HG03045 (cell line): ENCODE measurements around the gene UCKL1.
"Not testable (repeated sequence)": the region's sequence is repeated elsewhere in the genome, so short reads cannot be mapped to it uniquely, and the experiment has no call there.

ENCODE experiments used
- ATAC-seq: cut with Tn5 transposase; IDR thresholded peaks from one replicate; pipeline ENCODE4 v1.9.1; 2021; ENCODE audit warnings: mild to moderate bottlenecking, moderate library complexity; ENCODE audit not compliant: unreplicated experiment

The UCKL1 gene

DNA sequence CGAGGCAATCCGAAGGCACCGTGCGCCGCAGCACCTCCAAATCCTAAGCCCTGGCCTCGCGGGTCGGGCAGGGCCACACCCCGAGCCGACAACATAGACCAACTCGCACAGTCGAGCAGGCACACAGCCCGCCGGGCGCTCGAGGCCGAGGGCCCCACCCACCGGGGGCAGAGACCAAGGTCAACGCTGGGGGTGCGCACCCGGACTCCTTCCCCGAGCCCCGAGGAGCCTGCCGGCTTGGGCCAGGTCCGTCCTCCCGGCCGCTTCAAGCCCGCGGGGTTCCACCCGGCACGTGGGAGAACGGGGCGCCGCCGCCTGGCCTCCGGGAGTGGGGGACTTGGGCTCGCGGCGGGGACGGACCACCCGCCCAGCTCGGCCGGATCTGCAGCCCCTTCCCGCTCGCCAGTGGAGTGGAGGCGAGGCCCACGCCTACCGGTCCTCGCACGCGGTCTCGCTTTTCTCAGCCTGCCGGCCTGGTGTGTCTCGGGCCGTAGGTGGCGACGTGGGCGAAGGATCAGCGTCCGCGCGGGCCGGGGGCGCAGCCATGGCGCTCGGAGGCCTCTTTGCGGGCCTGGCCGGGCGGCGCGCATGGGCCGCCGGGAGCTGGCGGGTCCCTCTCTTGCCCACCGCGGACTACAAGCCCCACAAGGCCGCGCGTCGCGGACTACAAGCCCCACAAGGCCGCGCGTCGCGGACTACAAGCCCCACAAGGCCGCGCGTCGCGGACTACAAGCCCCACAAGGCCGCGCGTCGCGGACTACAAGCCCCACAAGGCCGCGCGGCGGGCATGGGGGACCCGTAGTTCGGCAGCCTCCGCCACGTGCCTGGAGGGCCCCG lies at the start of gene UCKL1:
TSS of gene UCKL1 (minus strand) at position 590 of the 837 bp plus-strand sequence. CDS start at position 546, 44 bp downstream.
- ATAC-seq, result peak; percentile 70

DNA sequence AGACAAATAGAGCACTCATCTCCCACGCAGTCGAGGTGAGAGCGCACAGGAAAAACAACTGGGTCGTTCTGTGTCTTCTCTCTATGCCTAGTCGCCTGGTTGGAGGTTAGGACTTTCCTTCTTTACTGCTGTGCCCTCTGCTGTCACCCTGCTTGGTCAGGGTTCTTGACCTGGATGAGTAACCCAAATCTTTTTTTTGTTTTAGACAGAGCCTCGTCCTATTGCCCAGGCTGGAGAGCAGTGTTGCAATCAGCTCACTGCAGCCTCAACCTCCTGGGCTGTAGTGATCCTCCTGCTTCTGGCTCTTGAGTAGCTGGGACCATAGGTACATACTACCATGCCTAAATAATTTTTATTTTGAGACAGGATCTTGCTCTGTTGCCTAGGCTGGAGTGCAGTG lies 49.2 kb upstream of the UCKL1 start:
- ATAC-seq, result no peak

- no peak for ATAC-seq
Measured at GRCh38 chr20:64003960-64004725, 47.9 kb upstream of the UCKL1 start.

- no peak for ATAC-seq
Measured at GRCh38 chr20:64001607-64002011, 45.4 kb upstream of the UCKL1 start.

GRCh38 chr20:64000906-64001305 lies 44.7 kb upstream of the UCKL1 start:
- no peak for ATAC-seq

- ATAC-seq, result no peak
Measured at GRCh38 chr20:63982937-63983336, 26.7 kb upstream of the UCKL1 start.

GRCh38 chr20:63980806-63981728 lies 24.9 kb upstream of the UCKL1 start, which contains the start of gene PRPF6:
TSS of gene PRPF6 (plus strand) at chr20:63981132. CDS start at chr20:63981246, 114 bp downstream.
- peak; percentile 59 for ATAC-seq

DNA sequence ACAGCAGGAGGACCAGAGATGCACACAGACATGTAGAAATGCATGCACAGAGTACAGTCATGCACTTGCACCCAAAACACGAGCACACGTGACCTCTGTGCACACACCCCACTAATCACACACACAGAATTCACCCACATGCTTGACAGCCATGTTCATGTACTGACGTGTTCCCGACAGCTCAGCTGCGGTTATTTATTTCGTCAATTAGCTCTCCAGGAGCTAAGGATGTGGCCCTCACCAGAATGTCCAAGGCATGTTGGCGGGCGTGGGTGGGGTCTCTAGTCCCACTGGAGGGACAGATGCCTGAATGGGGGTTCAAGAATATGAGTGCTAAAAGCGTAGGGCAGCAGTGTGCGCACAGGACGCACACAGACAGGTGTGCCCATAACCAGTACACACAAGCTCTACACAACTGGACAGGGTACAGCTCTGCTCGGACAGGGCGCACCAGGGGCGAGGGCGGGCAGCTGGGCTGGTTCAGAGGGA lies 24.1 kb upstream of the UCKL1 start:
- ATAC-seq, result peak; percentile 6

GRCh38 chr20:63979557-63980316 lies 23.5 kb upstream of the UCKL1 start, which contains the start of gene SAMD10:
TSS of gene SAMD10 (minus strand) at chr20:63979642. CDS start at chr20:63979467, 175 bp downstream.
- peak; percentile 35 for ATAC-seq

DNA sequence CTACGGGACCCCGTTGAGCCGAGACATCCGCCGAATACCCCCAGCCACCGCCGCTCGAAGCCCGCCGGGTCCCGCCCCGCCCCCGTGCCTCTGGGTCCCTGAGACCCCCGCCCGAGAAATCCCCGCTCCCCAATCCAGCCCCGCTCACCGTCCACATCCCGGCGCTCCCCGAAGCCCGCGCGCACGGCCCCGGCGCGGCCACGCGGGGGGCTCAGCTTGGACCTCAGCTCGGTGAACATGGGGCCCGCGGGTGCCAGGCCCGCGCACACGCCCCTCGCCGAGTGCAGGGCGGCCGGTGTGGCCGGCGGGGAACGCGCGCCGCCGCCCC lies 23.0 kb upstream of the UCKL1 start:
- peak; percentile 1 for ATAC-seq

GRCh38 chr20:63978319-63979228 lies 22.4 kb upstream of the UCKL1 start:
- ATAC-seq, result peak; percentile 28

DNA sequence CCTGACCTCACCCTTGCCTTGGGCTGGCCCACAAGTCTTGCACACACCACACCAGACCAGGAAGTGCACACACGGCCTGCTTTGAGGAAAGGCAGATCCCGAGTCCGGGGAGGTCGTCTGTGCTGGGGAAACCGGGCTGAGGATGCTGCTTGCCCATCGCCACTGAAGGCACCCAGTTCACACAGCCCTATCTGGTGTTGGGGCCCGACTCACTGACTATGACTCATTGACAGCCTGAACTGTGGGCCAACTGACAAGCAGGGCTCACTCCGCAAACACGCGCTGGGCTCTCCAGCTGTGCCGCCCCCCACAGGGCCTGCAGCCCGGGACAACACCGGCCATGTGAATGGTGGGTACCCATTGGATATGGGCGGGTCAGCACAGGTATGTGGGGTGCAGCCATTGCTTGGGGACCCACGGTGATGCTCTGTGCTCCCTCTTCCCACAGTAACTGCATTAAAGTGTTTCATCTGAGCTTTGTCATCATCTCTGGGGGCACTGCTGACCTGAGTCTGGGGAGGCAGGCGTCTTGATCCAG lies 21.6 kb upstream of the UCKL1 start:
- ATAC-seq, result no peak

DNA sequence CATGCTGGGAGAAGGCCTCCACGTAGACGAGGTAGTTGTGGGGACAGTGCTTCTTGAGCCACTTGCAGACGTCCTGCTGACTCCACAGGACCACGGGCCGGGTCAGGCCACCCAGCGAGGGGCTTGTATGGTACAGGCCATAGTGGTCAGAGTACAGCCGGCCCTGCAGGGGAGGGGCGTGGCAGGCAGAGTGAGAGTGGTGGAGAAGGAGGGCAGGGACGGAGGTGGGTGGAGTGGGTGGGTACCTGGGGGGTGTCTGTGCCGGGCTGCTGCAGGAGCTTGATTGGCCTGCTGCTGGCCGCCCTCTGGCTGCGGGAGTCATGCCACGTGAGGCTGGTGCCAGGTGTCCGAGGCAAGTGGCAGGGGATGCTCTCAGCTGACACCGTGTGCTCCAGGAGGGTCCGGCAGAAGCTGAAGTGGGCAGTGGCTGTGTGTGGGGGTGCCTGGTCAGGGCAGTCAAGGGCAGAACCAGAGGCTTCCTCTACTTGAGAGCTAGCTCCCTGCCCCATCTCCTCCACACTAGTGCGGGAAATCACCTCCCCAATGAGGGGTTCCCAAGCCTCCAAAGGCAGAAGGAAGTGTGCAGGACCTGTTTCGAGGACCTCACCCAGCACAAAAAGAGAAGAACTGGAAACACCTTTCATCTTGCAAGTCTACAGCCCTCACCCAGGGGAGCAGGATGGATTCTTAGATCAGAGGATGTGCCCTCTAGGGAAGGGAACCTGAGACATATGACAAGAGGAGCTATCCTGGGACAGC lies 20.9 kb upstream of the UCKL1 start:
- ATAC-seq, result no peak

- not testable (repeated sequence) for ATAC-seq
Measured at GRCh38 chr20:63976511-63976910, 20.3 kb upstream of the UCKL1 start.

DNA sequence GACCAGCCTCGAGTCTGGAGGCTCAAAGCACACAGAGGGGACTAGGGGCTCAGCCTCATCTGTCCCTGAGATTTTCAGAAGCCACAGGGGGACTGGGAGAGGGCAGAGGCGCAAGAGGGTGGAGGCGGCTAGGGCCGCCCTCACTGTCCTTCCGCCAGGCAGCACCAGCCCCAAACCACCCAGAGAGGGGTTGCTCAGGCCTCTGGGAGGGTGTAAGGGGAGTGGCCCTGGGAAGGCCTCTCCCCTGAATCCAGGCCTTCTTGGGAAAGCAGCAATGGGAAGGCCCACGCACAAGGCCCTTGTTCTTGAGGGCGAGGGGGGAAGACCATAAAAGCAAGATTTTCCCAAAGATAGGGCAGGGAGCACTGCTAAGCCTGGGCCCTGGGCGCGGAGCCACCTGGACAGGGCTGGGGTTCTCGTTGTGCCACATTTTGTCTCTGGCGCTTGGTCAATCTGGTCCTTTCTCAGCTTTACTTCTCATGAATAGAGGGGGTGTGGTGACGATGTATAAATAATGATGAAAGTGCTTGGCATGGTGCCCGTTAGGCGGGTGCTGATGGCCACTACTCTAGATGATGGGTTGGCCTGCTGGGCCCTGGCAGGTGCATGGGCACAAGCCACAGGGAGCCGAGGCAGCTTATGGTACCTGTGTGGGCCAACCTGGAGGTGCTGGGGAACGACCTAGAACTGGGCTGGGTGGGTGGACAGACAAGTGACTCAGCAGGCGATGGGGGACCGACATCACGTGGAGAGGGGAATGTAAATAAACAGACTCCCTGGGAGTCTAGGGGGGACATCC lies 18.4 kb upstream of the UCKL1 start:
- ATAC-seq, result no peak

- no peak for ATAC-seq
Measured at GRCh38 chr20:63973636-63974401, 17.6 kb upstream of the UCKL1 start.

GRCh38 chr20:63973160-63973479 lies 16.9 kb upstream of the UCKL1 start:
- no peak for ATAC-seq
